Measurements from ENCODE around the gene ARHGAP24.

The ARHGAP24 gene

GRCh38 chr4:85676050-85676425 is 201.1 kb downstream of the ARHGAP24 start:
- Histone ChIP-seq H4K91ac (ENCODE audit: low read depth, low read length) (no peak overlapping the region), H2BK12ac (ENCODE audit: low read length) (no peak overlapping the region), H3K4me3 (ENCODE audit: low read depth, low read length) (no peak overlapping the region), H2AFZ (ENCODE audit: insufficient read depth, low read length, poor library complexity) (no peak overlapping the region), H4K12ac (ENCODE audit: low read depth, low read length) (no peak overlapping the region), H3K4me2 (ENCODE audit: low read length) (no peak overlapping the region), H3K4me1 (ENCODE audit: control insufficient read depth in 1 of 2, insufficient read depth in 2 of 2, low read length in 2 of 2) (no peaks in the 10 kb centered on the region), H2AK5ac (ENCODE audit: low read length) (no peak overlapping the region), H4K8ac (ENCODE audit: low read depth, low read length) (no peak overlapping the region), H3K18ac (ENCODE audit: low read length) (no peak overlapping the region), H3K4ac (ENCODE audit: low read depth, low read length) (no peak overlapping the region), H3K36me3 (ENCODE audit: control insufficient read depth in 1 of 2, insufficient read depth in 2 of 2, low read length in 2 of 2) (peaks cover 0 to 2% of the 10 kb centered on the region in 2 experiments), H3K27ac (ENCODE audit: low read depth, low read length) (no peak overlapping the region), H3K27me3 (ENCODE audit: insufficient read depth, low read length) (no peaks in the 10 kb centered on the region), H3K79me1 (ENCODE audit: low read length) (no peaks in the 10 kb centered on the region), H3K23ac (ENCODE audit: low read length) (no peak overlapping the region), H3K79me2 (ENCODE audit: control insufficient read depth, insufficient read depth, low read length, poor library complexity) (no peaks in the 10 kb centered on the region), H3K14ac (ENCODE audit: low read length) (no peak overlapping the region), H3K9me3 (ENCODE audit: insufficient read depth, low read depth, low read length) (no peaks in the 10 kb centered on the region), H3K9ac (ENCODE audit: low read length) (no peak overlapping the region), H2BK5ac (ENCODE audit: low read depth, low read length, poor library complexity) (no peak overlapping the region), H2BK120ac (ENCODE audit: insufficient read depth, low read length, poor library complexity) (no peak overlapping the region)
- no CpG with 5 or more reads among the region's 1 CpG for WGBS (ENCODE audit: extremely low coverage, insufficient coverage, insufficient read length)
- no peak for DNase-seq

- H2BK5ac ChIP-seq (ENCODE audit: low read depth, low read length, poor library complexity), result no peak overlapping the region
- no peak for DNase-seq
- peaks cover 0 to 2% of the 10 kb centered on the region in 2 experiments for H3K36me3 ChIP-seq (ENCODE audit: control insufficient read depth in 1 of 2, insufficient read depth in 2 of 2, low read length in 2 of 2)
- H4K12ac ChIP-seq (ENCODE audit: low read depth, low read length), result no peak overlapping the region
- no peak overlapping the region for H3K23ac ChIP-seq (ENCODE audit: low read length)
- H3K79me2 ChIP-seq (ENCODE audit: control insufficient read depth, insufficient read depth, low read length, poor library complexity), result no peaks in the 10 kb centered on the region
- no peak overlapping the region for H2AK5ac ChIP-seq (ENCODE audit: low read length)
- no peaks in the 10 kb centered on the region for H3K4me1 ChIP-seq (ENCODE audit: control insufficient read depth in 1 of 2, insufficient read depth in 2 of 2, low read length in 2 of 2)
- H3K4me3 ChIP-seq (ENCODE audit: low read depth, low read length), result no peak overlapping the region
- H3K27ac ChIP-seq (ENCODE audit: low read depth, low read length), result no peak overlapping the region
- no peaks in the 10 kb centered on the region for H3K27me3 ChIP-seq (ENCODE audit: insufficient read depth, low read length)
- H2BK120ac ChIP-seq (ENCODE audit: insufficient read depth, low read length, poor library complexity), result no peak overlapping the region
- H3K79me1 ChIP-seq (ENCODE audit: low read length), result no peaks in the 10 kb centered on the region
- H3K4ac ChIP-seq (ENCODE audit: low read depth, low read length), result no peak overlapping the region
- H2BK12ac ChIP-seq (ENCODE audit: low read length), result no peak overlapping the region
- H3K9ac ChIP-seq (ENCODE audit: low read length), result no peak overlapping the region
- H3K14ac ChIP-seq (ENCODE audit: low read length), result no peak overlapping the region
- no CpG with 5 or more reads among the region's 5 CpGs for WGBS (ENCODE audit: extremely low coverage, insufficient coverage, insufficient read length)
- H2AFZ ChIP-seq (ENCODE audit: insufficient read depth, low read length, poor library complexity), result no peak overlapping the region
- H4K91ac ChIP-seq (ENCODE audit: low read depth, low read length), result no peak overlapping the region
- no peaks in the 10 kb centered on the region for H3K9me3 ChIP-seq (ENCODE audit: insufficient read depth, low read depth, low read length)
- no peak overlapping the region for H4K8ac ChIP-seq (ENCODE audit: low read depth, low read length)
- no peak overlapping the region for H3K4me2 ChIP-seq (ENCODE audit: low read length)
- H3K18ac ChIP-seq (ENCODE audit: low read length), result no peak overlapping the region
Observed at GRCh38 chr4:85676850-85677590, 202.1 kb downstream of the ARHGAP24 start.

- no CpG with 5 or more reads among the region's 2 CpGs for WGBS (ENCODE audit: extremely low coverage, insufficient coverage, insufficient read length)
- H2AK5ac ChIP-seq (ENCODE audit: low read length), result no peak overlapping the region
- H3K14ac ChIP-seq (ENCODE audit: low read length), result no peak overlapping the region
- DNase-seq, result peak; percentile 4 to 38
- H2BK12ac ChIP-seq (ENCODE audit: low read length), result no peak overlapping the region
- H3K79me1 ChIP-seq (ENCODE audit: low read length), result no peaks in the 10 kb centered on the region
- H2AFZ ChIP-seq (ENCODE audit: insufficient read depth, low read length, poor library complexity), result no peak overlapping the region
- H3K4me1 ChIP-seq (ENCODE audit: control insufficient read depth in 1 of 2, insufficient read depth in 2 of 2, low read length in 2 of 2), result no peaks in the 10 kb centered on the region
- no peak overlapping the region for H4K8ac ChIP-seq (ENCODE audit: low read depth, low read length)
- no peaks in the 10 kb centered on the region for H3K36me3 ChIP-seq (ENCODE audit: control insufficient read depth in 1 of 2, insufficient read depth in 2 of 2, low read length in 2 of 2)
- H3K4me3 ChIP-seq (ENCODE audit: low read depth, low read length), result no peak overlapping the region
- no peak overlapping the region for H4K12ac ChIP-seq (ENCODE audit: low read depth, low read length)
- no peak overlapping the region for H3K27ac ChIP-seq (ENCODE audit: low read depth, low read length)
- H2BK120ac ChIP-seq (ENCODE audit: insufficient read depth, low read length, poor library complexity), result no peak overlapping the region
- no peak overlapping the region for H4K91ac ChIP-seq (ENCODE audit: low read depth, low read length)
- no peak overlapping the region for H3K9ac ChIP-seq (ENCODE audit: low read length)
- H2BK5ac ChIP-seq (ENCODE audit: low read depth, low read length, poor library complexity), result no peak overlapping the region
- H3K23ac ChIP-seq (ENCODE audit: low read length), result no peak overlapping the region
- H3K18ac ChIP-seq (ENCODE audit: low read length), result no peak overlapping the region
- H3K4me2 ChIP-seq (ENCODE audit: low read length), result no peak overlapping the region
- H3K79me2 ChIP-seq (ENCODE audit: control insufficient read depth, insufficient read depth, low read length, poor library complexity), result no peaks in the 10 kb centered on the region
- H3K9me3 ChIP-seq (ENCODE audit: insufficient read depth, low read depth, low read length), result no peaks in the 10 kb centered on the region
- H3K27me3 ChIP-seq (ENCODE audit: insufficient read depth, low read length), result no peaks in the 10 kb centered on the region
- no peak overlapping the region for H3K4ac ChIP-seq (ENCODE audit: low read depth, low read length)
Observed at GRCh38 chr4:85681221-85681657, 206.3 kb downstream of the ARHGAP24 start.

- no CpG with 5 or more reads among the region's 3 CpGs for WGBS (ENCODE audit: extremely low coverage, insufficient coverage, insufficient read length)
- no peak overlapping the region for H3K14ac ChIP-seq (ENCODE audit: low read length)
- no peak overlapping the region for H3K4me3 ChIP-seq (ENCODE audit: low read depth, low read length)
- H3K4me1 ChIP-seq (ENCODE audit: control insufficient read depth in 1 of 2, insufficient read depth in 2 of 2, low read length in 2 of 2), result no peaks in the 10 kb centered on the region
- H4K91ac ChIP-seq (ENCODE audit: low read depth, low read length), result no peak overlapping the region
- H3K36me3 ChIP-seq (ENCODE audit: control insufficient read depth in 1 of 2, insufficient read depth in 2 of 2, low read length in 2 of 2), result no peaks in the 10 kb centered on the region
- H4K12ac ChIP-seq (ENCODE audit: low read depth, low read length), result no peak overlapping the region
- no peak overlapping the region for H2BK12ac ChIP-seq (ENCODE audit: low read length)
- H3K9me3 ChIP-seq (ENCODE audit: insufficient read depth, low read depth, low read length), result no peaks in the 10 kb centered on the region
- no peak overlapping the region for H3K4me2 ChIP-seq (ENCODE audit: low read length)
- no peak overlapping the region for H3K4ac ChIP-seq (ENCODE audit: low read depth, low read length)
- H2AK5ac ChIP-seq (ENCODE audit: low read length), result no peak overlapping the region
- no peak overlapping the region for H2BK5ac ChIP-seq (ENCODE audit: low read depth, low read length, poor library complexity)
- no peak overlapping the region for H3K27ac ChIP-seq (ENCODE audit: low read depth, low read length)
- DNase-seq, result no peak
- H2BK120ac ChIP-seq (ENCODE audit: insufficient read depth, low read length, poor library complexity), result no peak overlapping the region
- no peak overlapping the region for H3K23ac ChIP-seq (ENCODE audit: low read length)
- no peak overlapping the region for H4K8ac ChIP-seq (ENCODE audit: low read depth, low read length)
- no peak overlapping the region for H3K18ac ChIP-seq (ENCODE audit: low read length)
- H3K79me1 ChIP-seq (ENCODE audit: low read length), result no peaks in the 10 kb centered on the region
- no peaks in the 10 kb centered on the region for H3K27me3 ChIP-seq (ENCODE audit: insufficient read depth, low read length)
- no peak overlapping the region for H2AFZ ChIP-seq (ENCODE audit: insufficient read depth, low read length, poor library complexity)
- no peak overlapping the region for H3K9ac ChIP-seq (ENCODE audit: low read length)
- H3K79me2 ChIP-seq (ENCODE audit: control insufficient read depth, insufficient read depth, low read length, poor library complexity), result no peaks in the 10 kb centered on the region
Observed at GRCh38 chr4:85681921-85682320, 207.0 kb downstream of the ARHGAP24 start.
